Uterus (tissue), 2 donors: Measurements from ENCODE around the gene CEACAM21.

ENCODE experiments used
- POLR2A ChIP-seq, 2 donors: fragments of 450-650 bp; IDR thresholded peaks; one replicate each; pipeline ENCODE4 v1.6.1; 2016; ENCODE audit warnings: antibody characterized with exemption in 2 of 2, mild to moderate bottlenecking in 1 of 2, moderate library complexity in 1 of 2
- TF ChIP-seq, protein P1 (sequence below), 4 experiments: fragments of 200-600 bp in 2 of 4; fragments of 450-650 bp in 2 of 4; sonication (generic) in 2 of 4; IDR thresholded peaks; one replicate each; pipeline ENCODE4 v1.5.1; 2016 to 2019; ENCODE audit warnings: antibody characterized with exemption in 4 of 4, mild to moderate bottlenecking in 2 of 4, moderate library complexity in 1 of 4

DNA sequence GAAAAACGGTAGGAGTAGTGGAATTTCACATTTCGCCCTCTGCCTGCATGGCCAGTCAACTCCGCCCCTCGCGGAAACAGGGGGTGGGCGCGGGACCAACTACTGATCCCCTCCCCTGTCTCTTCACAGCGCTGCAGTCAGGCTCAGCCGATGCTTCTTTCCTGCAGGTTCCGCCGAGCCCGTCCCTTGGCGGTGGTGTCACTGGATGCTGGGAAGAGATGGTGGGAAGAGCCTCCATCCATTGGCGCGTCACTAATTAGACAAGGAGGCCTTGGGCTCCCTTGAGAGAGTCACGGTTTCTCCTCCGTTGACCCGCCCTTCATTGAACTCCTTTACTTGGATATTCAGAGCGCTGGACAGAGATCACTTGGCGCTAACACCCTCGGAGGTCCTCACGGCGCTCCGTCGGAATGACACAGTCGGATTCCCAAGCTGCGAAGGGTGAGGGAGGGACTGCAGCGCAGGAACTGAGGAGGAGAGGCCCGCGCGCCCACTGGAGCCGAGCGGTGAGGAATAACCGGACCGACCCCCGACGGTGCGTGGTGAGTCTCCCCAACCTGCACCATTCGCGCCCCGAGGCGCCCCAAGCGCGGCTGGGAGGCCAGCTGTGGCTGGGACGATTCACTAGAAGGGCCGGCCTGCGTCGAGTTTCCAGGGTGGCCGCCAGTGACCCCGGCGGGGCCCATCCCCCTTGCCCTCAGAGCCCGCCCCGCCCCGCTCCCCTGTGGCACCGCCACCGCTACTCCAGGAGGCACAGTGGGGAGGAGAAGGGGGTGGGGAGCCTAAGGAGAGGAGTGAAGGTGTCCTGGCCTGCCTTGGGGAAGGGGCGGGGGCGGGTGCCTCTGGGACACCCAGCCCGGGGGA lies 11.2 kb upstream of the CEACAM21 start:
- TF ChIP-seq, protein P1, sequence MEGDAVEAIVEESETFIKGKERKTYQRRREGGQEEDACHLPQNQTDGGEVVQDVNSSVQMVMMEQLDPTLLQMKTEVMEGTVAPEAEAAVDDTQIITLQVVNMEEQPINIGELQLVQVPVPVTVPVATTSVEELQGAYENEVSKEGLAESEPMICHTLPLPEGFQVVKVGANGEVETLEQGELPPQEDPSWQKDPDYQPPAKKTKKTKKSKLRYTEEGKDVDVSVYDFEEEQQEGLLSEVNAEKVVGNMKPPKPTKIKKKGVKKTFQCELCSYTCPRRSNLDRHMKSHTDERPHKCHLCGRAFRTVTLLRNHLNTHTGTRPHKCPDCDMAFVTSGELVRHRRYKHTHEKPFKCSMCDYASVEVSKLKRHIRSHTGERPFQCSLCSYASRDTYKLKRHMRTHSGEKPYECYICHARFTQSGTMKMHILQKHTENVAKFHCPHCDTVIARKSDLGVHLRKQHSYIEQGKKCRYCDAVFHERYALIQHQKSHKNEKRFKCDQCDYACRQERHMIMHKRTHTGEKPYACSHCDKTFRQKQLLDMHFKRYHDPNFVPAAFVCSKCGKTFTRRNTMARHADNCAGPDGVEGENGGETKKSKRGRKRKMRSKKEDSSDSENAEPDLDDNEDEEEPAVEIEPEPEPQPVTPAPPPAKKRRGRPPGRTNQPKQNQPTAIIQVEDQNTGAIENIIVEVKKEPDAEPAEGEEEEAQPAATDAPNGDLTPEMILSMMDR (IDR thresholded peaks at IDR 0.05) = no peak
- no peak for TF ChIP-seq POLR2A (IDR thresholded peaks at IDR 0.05)
